Left cardiac atrium (tissue), 4 donors: ENCODE measurements around the gene CCDC92. TPM values are rescaled to one million over a fixed set of nuclear protein-coding genes. Genes with fewer than 3 reads are reported as not detected.

Source experiments
- ATAC-seq, 2 donors: fragments of 200-7000 bp; cut with Tn5 transposase; one replicate each; pipeline ENCODE4 v1.9.1; 2020; ENCODE audit warnings: mild to moderate bottlenecking in 2 of 2, moderate library complexity in 2 of 2
- DNase-seq: peaks from one replicate; pipeline ENCODE4 v3.0.0-alpha.2; 2020
- intact Hi-C, 2 donors: fragments of 100-400 bp; cut with DNase I; formaldehyde crosslinking; loops; one replicate each; pipeline versions ENCODE4 v1.14.1 to v1.15.1; 2022 to 2023
- total RNA-seq, 2 donors: library from RNA; stranded (reverse); fragmentation: NEBNext Ultra II Directional; extraction: Animal tissue kit (Norgen Biotek cat#: 25700); gene quantifications; one replicate each; pipeline ENCODE4 v1.2.1, GENCODE V29; 2021
- donor health status: DM: no; HTN: yes; CAD: no.
- donor health status: DM: no; HTN: yes; CAD: no; lungs with severe emphysema.
- donor health status: DM: yes; HTN: yes; CAD: no.
- donor health status: Dilated cardiomyopathy.

CCDC92 gene
- total RNA-seq, 2 donors from 2014 or later, result 46.3 to 53.8 TPM

GRCh38 chr12:124004233-124004875 lies 31.7 kb upstream of the CCDC92 start:
- intact Hi-C loops, result no loop called here
- no peak for ATAC-seq
- DNase-seq, result no peak

- DNase-seq (no peak), ATAC-seq (no peak)
- intact Hi-C loops, result no loop called here
Measured at GRCh38 chr12:124002654-124003053, 30.0 kb upstream of the CCDC92 start.

- intact Hi-C loops, result no loop called here
- ATAC-seq (peak in 1 of 2 donors; percentile 36), DNase-seq (no peak)
Measured at GRCh38 chr12:124002021-124002644, 29.5 kb upstream of the CCDC92 start.

- intact Hi-C loops, result no loop called here
- ATAC-seq (no peak), DNase-seq (no peak)
Measured at GRCh38 chr12:124001343-124001742, 28.7 kb upstream of the CCDC92 start.

- ATAC-seq (no peak), DNase-seq (no peak)
- intact Hi-C loops, result no loop called here
Measured at GRCh38 chr12:124000111-124000510, 27.5 kb upstream of the CCDC92 start.

- no peak for DNase-seq
- intact Hi-C loops, result no loop called here
- peak in 1 of 2 donors; percentile 26 for ATAC-seq
Measured at GRCh38 chr12:123998991-123999359, 26.3 kb upstream of the CCDC92 start.

GRCh38 chr12:123998344-123998990 lies 25.8 kb upstream of the CCDC92 start:
- intact Hi-C loops, result no loop called here
- DNase-seq (no peak), ATAC-seq (no peak)

- no peak for ATAC-seq
- intact Hi-C loops, result no loop called here
- no peak for DNase-seq
Measured at GRCh38 chr12:123997908-123998307, 25.3 kb upstream of the CCDC92 start.

- intact Hi-C loops, result no loop called here
- peak in 1 of 2 donors; percentile 13 for ATAC-seq
- no peak for DNase-seq
Measured at GRCh38 chr12:123997033-123997822, 24.6 kb upstream of the CCDC92 start.

GRCh38 chr12:123996581-123996980 lies 23.9 kb upstream of the CCDC92 start:
- no peak for ATAC-seq
- no peak for DNase-seq
- intact Hi-C loops, result no loop called here

- DNase-seq, result no peak
- peak; percentile 27 to 69 for ATAC-seq
- intact Hi-C loops, result no loop called here
Measured at GRCh38 chr12:123995023-123995748, 22.6 kb upstream of the CCDC92 start.

GRCh38 chr12:123992118-123992825 lies 19.6 kb upstream of the CCDC92 start:
- ATAC-seq (no peak), DNase-seq (no peak)
- intact Hi-C loops, result no loop called here

- intact Hi-C loops, result no loop called here
- no peak for DNase-seq
- ATAC-seq, result peak in 1 of 2 donors; percentile 11
Measured at GRCh38 chr12:123991372-123991951, 18.8 kb upstream of the CCDC92 start.

- DNase-seq (no peak), ATAC-seq (peak; percentile 23 to 54)
- intact Hi-C loops, result no loop called here
Measured at GRCh38 chr12:123990511-123990910, 17.9 kb upstream of the CCDC92 start.

- DNase-seq (no peak), ATAC-seq (no peak)
- intact Hi-C loops, result loop anchor here (5.0 to 10.0 kb wide), 2 partner anchors 82 to 85 kb away; no protein-coding TSS in a partner anchor
Measured at GRCh38 chr12:123989753-123990152, 17.1 kb upstream of the CCDC92 start.

- ATAC-seq (no peak), DNase-seq (no peak)
- intact Hi-C loops, result loop anchor here (5.0 to 10.0 kb wide), 2 partner anchors 82 to 84 kb away; no protein-coding TSS in a partner anchor
Measured at GRCh38 chr12:123989168-123989567, 16.5 kb upstream of the CCDC92 start.

- intact Hi-C loops, result loop anchor here (5.0 to 10.0 kb wide), 2 partner anchors 80 to 82 kb away; no protein-coding TSS in a partner anchor
- ATAC-seq (no peak), DNase-seq (no peak)
Measured at GRCh38 chr12:123987022-123987421, 14.4 kb upstream of the CCDC92 start.
